Large intestine (tissue), 3 donors: ENCODE data around the gene ATP10A. TPM values are rescaled to one million over a fixed set of nuclear protein-coding genes. Genes with fewer than 3 reads are reported as not detected.

Experiments
- DNase-seq, 2 donors: peaks; one replicate each; pipeline versions ENCODE4 v3.0.0 to v3.0.0-alpha.2; 2013
- H3K27ac ChIP-seq: one replicate; pipeline ENCODE4 v1.5.1; 2013; ENCODE audit warnings: low read length
- H3K27me3 ChIP-seq: 2 replicates; pipeline ENCODE4 v1.6.1; 2013; ENCODE audit warnings: low read length; ENCODE audit not compliant: control insufficient read depth, insufficient read depth
- H3K36me3 ChIP-seq: 2 replicates; pipeline ENCODE4 v1.6.1; 2013; ENCODE audit warnings: low read length; ENCODE audit not compliant: control insufficient read depth, insufficient read depth
- H3K4me1 ChIP-seq: one replicate; pipeline ENCODE4 v1.6.1; 2013; ENCODE audit warnings: low read length; ENCODE audit not compliant: control insufficient read depth, insufficient read depth
- H3K4me3 ChIP-seq: one replicate; pipeline ENCODE4 v1.5.1; 2013; ENCODE audit warnings: low read length
- H3K9me3 ChIP-seq: one replicate; pipeline ENCODE4 v1.6.1; 2013; ENCODE audit warnings: mild to moderate bottlenecking, low read depth, low read length, moderate library complexity; ENCODE audit not compliant: control insufficient read depth
- WGBS: methylation state at CpG from one replicate; pipeline ENCODE4 v1.1.5; 2013; ENCODE audit warnings: low lambda C conversion rate; ENCODE audit not compliant: insufficient coverage; 5-methylcytosine and 5-hydroxymethylcytosine counted together
- polyA plus RNA-seq: library from polyadenylated mRNA; unstranded; fragments of 120-200 nt; gene quantifications from one replicate; pipeline ENCODE4 v1.2.1, GENCODE V29; 2013

Gene ATP10A
- polyA plus RNA-seq, 1 donor: 2.2 TPM

DNA sequence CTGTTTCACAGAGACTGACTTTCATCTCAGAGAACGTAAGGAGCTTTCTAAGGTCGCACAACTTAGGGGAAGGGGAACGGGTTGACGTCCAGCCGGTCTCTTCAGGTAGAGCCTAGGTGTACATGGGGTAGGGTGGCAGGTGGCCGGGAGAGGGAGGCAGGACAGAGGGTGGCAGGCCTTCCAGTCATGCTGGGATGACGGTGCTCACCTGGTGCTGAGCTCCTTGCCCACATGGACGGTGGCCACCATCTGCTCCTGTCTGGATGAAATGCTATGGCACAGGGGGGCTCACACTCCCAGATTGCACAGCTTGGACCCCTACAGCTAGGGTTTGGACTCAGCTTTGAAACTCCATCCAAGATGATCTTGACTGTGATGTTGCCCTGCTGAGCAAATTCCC is 144.5 kb downstream of the ATP10A start:
- H3K4me1 ChIP-seq: no peaks in the 10 kb centered on the region
- H3K9me3 ChIP-seq: no peaks in the 10 kb centered on the region
- H3K36me3 ChIP-seq: no peaks in the 10 kb centered on the region
- no peak for DNase-seq
- WGBS: no CpG with 5 or more reads among the region's 8 CpGs
- H3K4me3 ChIP-seq: no peak overlapping the region
- H3K27me3 ChIP-seq: no peaks in the 10 kb centered on the region
- no peak overlapping the region for H3K27ac ChIP-seq

DNA sequence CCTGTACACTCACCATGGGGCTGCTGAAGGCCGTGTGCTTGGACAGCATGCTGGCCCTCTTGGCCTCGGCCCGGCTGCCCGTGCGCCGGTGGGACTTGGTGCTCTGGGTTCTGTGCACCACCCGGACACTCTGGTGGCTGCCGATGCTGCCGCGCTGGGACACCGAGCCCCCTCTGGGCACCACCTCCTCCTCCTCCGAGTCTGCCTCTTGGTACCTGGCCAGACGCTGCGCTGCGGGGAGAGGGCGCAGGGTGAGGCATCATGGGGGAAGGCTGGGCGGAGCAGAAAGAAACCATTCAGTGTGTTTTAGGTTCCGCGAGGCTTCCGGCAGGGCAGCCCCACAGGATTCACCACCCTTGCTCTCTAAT is 145.0 kb downstream of the ATP10A start:
- WGBS: no CpG with 5 or more reads among the region's 20 CpGs
- no peaks in the 10 kb centered on the region for H3K27me3 ChIP-seq
- DNase-seq: no peak
- no peaks in the 10 kb centered on the region for H3K36me3 ChIP-seq
- H3K27ac ChIP-seq: no peak overlapping the region
- no peak overlapping the region for H3K4me3 ChIP-seq
- no peaks in the 10 kb centered on the region for H3K4me1 ChIP-seq
- H3K9me3 ChIP-seq: no peaks in the 10 kb centered on the region

DNA sequence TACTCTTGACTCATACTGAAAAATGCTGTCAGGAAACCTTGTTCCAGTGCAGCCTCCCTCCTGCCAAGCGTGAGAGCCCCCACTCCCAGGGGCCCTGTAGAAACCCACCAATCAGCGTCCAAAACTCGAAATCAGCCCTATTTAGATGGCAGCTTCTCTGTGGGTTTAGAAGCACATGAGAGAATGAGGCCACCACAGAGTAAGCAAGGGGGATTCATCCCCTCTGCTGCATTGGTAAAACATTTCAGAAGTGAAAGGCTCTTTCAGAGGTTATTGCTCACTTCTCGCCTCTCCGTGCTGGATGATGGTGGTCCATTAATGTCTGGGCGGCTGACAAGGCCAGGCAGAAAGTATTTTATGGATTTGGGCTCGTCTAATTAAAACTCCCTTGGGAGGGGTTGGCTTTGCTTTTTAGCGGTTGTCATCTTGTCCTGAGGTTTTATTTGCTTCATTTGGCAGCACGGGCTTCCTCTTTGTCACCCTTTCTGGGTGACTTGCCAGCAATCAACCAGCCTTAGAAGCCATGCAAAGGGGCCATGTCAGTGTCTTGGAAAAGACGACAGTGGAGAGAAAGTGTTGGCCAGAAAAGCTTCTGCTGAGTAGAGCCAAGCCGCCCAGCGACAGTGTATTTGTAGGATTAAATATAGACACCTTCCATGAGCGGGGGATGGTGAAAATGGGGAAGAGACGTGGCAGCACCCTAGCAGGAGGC is 145.5 kb downstream of the ATP10A start:
- Histone ChIP-seq H3K36me3 (no peaks in the 10 kb centered on the region), H3K4me3 (no peak overlapping the region), H3K27ac (no peak overlapping the region), H3K27me3 (no peaks in the 10 kb centered on the region), H3K9me3 (no peaks in the 10 kb centered on the region), H3K4me1 (no peaks in the 10 kb centered on the region)
- DNase-seq: no peak
- 93% methylated on average over 2 of the region's 14 CpGs for WGBS

DNA sequence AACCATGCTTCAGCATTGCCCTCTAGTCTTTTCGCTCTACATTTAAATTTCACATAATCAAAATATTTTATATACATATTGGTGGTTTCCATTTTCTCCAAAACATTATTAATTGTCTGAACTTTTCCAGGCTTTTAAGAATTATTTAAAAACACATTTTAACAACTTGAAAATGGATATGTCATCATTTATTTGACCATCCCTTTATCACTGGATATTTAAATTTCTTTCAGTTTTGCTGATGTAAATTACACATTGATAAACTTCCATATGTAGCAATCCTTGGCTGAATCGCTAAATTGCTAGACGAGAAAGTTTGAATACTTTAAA is 146.0 kb downstream of the ATP10A start:
- H3K9me3 ChIP-seq: no peaks in the 10 kb centered on the region
- DNase-seq: no peak
- no peaks in the 10 kb centered on the region for H3K36me3 ChIP-seq
- H3K27ac ChIP-seq: no peak overlapping the region
- no peaks in the 10 kb centered on the region for H3K4me1 ChIP-seq
- H3K4me3 ChIP-seq: no peak overlapping the region
- WGBS: 100% methylated on average over 1 of the region's 3 CpGs
- no peaks in the 10 kb centered on the region for H3K27me3 ChIP-seq

DNA sequence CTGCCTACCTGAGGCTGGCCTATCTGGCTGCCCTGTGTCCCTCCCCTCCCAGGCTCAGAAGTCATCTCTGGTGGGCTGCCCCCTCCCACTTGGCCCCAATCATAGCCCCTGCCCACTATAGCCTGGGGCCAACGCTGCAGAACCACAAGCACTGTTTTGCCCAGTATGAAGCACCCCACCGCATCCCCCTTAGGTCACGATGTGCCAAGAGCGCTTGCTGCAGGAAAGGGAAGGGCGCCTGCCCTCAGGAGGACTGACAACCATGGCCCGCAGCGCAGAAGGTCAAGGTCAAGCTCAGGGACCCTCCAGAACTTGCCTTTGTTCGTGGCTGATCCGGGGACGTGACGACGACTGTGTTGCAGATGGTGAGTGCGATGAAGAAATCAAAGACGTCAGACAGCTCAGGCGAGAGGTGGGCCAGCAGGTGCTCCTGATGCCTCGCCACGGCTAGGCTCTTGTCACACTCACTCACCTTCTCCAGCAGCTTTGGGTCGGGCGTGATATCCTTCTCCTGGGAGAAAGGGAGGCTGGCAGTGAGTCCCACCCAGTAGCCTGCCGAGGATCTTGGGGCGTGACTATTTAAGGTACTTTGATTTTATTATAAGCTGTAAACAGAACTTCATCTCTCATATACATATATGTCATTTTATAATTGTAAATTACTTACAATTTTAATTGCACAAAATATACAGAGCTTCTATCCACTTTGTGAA is 146.6 kb downstream of the ATP10A start:
- Histone ChIP-seq H3K36me3 (no peaks in the 10 kb centered on the region), H3K27ac (no peak overlapping the region), H3K9me3 (no peaks in the 10 kb centered on the region), H3K4me3 (no peak overlapping the region), H3K27me3 (no peaks in the 10 kb centered on the region), H3K4me1 (no peaks in the 10 kb centered on the region)
- no peak for DNase-seq
- no CpG with 5 or more reads among the region's 21 CpGs for WGBS

DNA sequence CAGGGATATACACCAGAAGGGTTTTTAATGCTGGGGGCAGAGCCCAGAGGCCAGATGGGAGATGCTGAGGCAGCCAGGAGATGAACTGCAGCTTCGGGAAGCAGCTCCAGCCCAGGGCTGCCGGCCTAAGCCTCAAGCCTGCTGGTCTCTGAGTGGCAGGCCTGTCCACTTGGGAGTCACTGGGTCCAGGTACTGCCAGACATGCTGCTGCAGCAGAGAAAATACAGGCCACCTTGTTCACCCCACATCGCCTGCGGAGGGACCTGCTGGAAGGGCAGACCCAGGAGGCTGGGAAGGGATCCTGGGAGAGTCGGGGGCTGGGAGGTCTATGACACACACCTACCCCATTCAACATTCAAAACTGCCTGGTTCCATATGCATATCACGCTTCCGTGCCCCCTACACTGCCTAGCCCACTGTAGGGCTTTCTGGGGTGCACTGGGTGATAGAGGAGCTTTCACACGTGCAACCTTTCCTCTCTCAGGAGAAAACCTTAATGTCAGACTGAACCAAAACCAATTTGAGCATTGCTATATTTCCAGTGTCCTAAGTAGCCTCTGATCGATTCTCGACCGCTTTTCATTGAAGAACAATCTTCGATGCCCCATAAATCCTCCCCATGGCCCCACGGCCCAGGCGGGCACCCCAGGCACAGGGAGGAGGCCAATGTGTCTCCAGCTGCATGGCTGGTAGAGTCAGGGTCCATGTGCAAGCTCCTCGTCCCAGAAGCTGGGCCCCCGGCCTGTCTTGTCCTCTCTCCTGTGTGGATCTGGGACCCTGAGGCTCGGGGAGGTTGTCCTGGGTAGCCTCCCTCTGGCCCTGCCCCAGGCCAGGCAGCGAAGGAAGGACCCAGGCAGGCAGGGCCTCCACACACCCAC is 147.4 kb downstream of the ATP10A start:
- Histone ChIP-seq H3K4me3 (no peak overlapping the region), H3K9me3 (no peaks in the 10 kb centered on the region), H3K27ac (no peak overlapping the region), H3K4me1 (no peaks in the 10 kb centered on the region), H3K36me3 (no peaks in the 10 kb centered on the region), H3K27me3 (no peaks in the 10 kb centered on the region)
- DNase-seq: no peak
- WGBS: no CpG with 5 or more reads among the region's 18 CpGs

DNA sequence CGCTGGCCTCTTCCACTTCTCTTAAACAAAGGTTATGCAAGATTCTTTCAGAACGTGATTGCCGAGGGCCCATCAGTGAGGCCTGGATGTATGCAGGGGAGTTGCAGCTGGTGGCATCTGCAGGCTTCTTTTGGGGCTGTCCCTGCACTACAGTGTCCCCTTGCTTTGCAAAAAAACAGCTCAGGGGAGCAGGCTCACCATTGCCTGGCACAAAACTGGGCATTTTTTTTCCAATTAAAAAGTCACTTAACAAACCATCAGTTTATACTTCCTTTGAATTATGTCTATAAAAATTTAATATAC is 148.6 kb downstream of the ATP10A start:
- no peaks in the 10 kb centered on the region for H3K27me3 ChIP-seq
- no peak overlapping the region for H3K27ac ChIP-seq
- H3K36me3 ChIP-seq: no peaks in the 10 kb centered on the region
- no peaks in the 10 kb centered on the region for H3K4me1 ChIP-seq
- WGBS: no CpG with 5 or more reads among the region's 3 CpGs
- H3K9me3 ChIP-seq: no peaks in the 10 kb centered on the region
- no peak for DNase-seq
- H3K4me3 ChIP-seq: no peak overlapping the region

DNA sequence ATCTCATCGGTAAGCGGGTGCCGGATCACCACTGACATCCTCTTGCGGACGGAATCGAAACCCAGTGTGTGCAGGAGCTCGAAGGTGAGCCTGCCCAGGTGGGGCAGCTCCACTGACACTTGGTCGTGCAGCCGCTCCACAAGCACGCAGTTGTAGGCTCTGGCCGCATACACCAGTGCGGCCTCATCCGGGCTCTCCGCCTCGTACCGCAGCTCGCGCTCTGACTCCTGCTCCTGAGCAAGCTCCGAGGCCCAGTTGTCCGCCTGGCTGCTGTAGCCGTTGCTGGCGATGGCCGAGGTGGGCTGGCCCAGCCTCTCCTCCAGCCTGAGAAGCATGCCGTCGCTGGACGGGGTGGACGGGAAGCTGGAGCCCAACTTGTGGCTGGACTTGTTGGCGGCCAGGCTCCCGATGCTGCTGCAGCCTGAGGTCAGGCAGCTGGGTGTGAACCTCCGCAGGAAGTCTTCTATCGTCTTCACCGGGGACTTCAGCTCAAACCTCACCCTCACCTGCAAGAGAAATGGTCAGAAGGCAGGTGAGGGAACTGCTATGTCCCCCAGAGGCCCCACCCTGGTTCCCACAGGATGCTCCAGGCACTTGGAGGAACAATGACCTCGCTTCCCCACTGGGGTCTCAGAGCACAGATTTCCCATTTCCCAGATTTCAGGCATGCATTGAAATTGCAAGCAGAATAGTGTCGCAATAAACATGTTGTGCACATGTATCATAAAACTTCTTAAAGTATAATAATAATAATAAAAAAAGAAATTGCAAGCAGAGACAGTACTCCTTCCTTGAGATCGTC is 149.2 kb downstream of the ATP10A start:
- H3K4me1 ChIP-seq: no peaks in the 10 kb centered on the region
- H3K27me3 ChIP-seq: no peaks in the 10 kb centered on the region
- DNase-seq: no peak
- H3K4me3 ChIP-seq: no peak overlapping the region
- no peaks in the 10 kb centered on the region for H3K36me3 ChIP-seq
- H3K9me3 ChIP-seq: no peaks in the 10 kb centered on the region
- no CpG with 5 or more reads among the region's 35 CpGs for WGBS
- no peak overlapping the region for H3K27ac ChIP-seq

DNA sequence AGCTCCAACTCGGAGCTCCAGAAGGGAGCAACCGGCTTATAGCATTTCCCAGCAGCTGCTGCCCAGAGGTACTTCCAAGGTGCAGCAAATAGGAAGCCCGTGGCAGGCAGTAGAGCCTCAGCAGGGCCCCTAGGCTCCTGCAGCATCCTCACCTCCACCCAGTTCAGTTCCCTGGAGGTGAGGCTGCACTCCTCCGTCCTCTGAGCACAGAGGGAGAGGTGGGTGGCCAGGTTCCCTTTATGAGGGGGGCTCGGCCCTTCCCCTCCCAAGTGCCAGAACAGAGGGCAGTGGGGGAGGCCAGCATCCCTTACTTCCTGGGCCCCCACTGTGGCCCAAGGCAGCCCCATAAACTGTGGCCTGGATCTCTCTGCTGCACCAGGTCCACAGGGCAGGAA is 150.2 kb downstream of the ATP10A start:
- no peaks in the 10 kb centered on the region for H3K9me3 ChIP-seq
- no peaks in the 10 kb centered on the region for H3K4me1 ChIP-seq
- H3K4me3 ChIP-seq: no peak overlapping the region
- H3K27ac ChIP-seq: no peak overlapping the region
- H3K36me3 ChIP-seq: no peaks in the 10 kb centered on the region
- DNase-seq: no peak
- H3K27me3 ChIP-seq: no peaks in the 10 kb centered on the region
- WGBS: no CpG with 5 or more reads among the region's 5 CpGs
